Measurements from ENCODE around the gene TNS3. TPM values are rescaled to one million over a fixed set of nuclear protein-coding genes. Genes with fewer than 3 reads are reported as not detected.

Gene TNS3
- total RNA-seq, 1 experiment from 2014 or later: 9.5 TPM

- Histone ChIP-seq H3K27ac (ENCODE audit: insufficient read length, low read depth, low read length) (no peak overlapping the region), H2BK120ac (ENCODE audit: low read depth, low read length, poor library complexity, severe bottlenecking) (no peak overlapping the region), H3K9me3 (ENCODE audit: control insufficient read depth, low read depth, low read length) (no peaks in the 10 kb centered on the region), H3T11ph (ENCODE audit: low read length) (no peak overlapping the region), H2BK15ac (ENCODE audit: low read depth, low read length) (no peak overlapping the region), H3K23me2 (ENCODE audit: insufficient read length, low read depth, low read length, poor library complexity, severe bottlenecking) (no peaks in the 10 kb centered on the region), H3K23ac (ENCODE audit: insufficient read length, low read depth, low read length) (no peak overlapping the region), H3K27me3 (ENCODE audit: insufficient read depth, low read length) (no peaks in the 10 kb centered on the region), H3K9ac (ENCODE audit: extremely low read depth, insufficient read length, low read length) (no peak overlapping the region), H2BK5ac (ENCODE audit: insufficient read length, low read length) (no peak overlapping the region), H2AK5ac (ENCODE audit: insufficient read length, low read length) (no peak overlapping the region), H4K20me1 (ENCODE audit: control insufficient read depth, insufficient read depth, insufficient read length) (no peaks in the 10 kb centered on the region), H3K4me2 (ENCODE audit: insufficient read depth, insufficient read length, low read length) (no peak overlapping the region), H3K4me1 (ENCODE audit: insufficient read depth, low read length) (no peaks in the 10 kb centered on the region), H3K14ac (ENCODE audit: insufficient read depth, low read length) (no peak overlapping the region), H3K4ac (ENCODE audit: low read depth, low read length) (no peak overlapping the region), H4K91ac (ENCODE audit: insufficient read length, low read depth, low read length) (no peak overlapping the region), H3K79me2 (ENCODE audit: insufficient read depth, low read length) (no peaks in the 10 kb centered on the region), H3K18ac (ENCODE audit: insufficient read length, low read depth, low read length) (no peak overlapping the region), H2BK12ac (ENCODE audit: insufficient read length, low read depth, low read length) (no peak overlapping the region), H2AFZ (ENCODE audit: low read length) (no peak overlapping the region), H3K79me1 (ENCODE audit: insufficient read depth, low read depth, low read length, poor library complexity, severe bottlenecking) (no peaks in the 10 kb centered on the region), H2BK20ac (ENCODE audit: low read depth, low read length, poor library complexity, severe bottlenecking) (no peak overlapping the region), H3K56ac (ENCODE audit: insufficient read length, low read depth, low read length) (no peak overlapping the region), H4K5ac (ENCODE audit: insufficient read length, low read depth, low read length) (no peak overlapping the region), H4K8ac (replicated peaks; ENCODE audit: insufficient read length, low read depth, low read length) (no peak overlapping the region)
- Mint-ChIP-seq H3K27ac (no peak overlapping the region), H3K36me3 (ENCODE audit: insufficient read depth in 1 of 3, low read depth in 3 of 3) (peaks cover 0 to 9% (median 2%) of the 10 kb centered on the region in 3 experiments; a peak in 3 of 7 replicates), H3K9me3 (no peaks in the 10 kb centered on the region), H3K27me3 (ENCODE audit: low read depth) (peaks cover 2% of the 10 kb centered on the region; the same call in 1 of the 2 replicates), H3K4me3 (no peak overlapping the region), H3K4me1 (peaks cover 0 to 7% of the 10 kb centered on the region in 2 experiments; a peak in 2 of 4 replicates)
- no peak for DNase-seq
- WGBS (ENCODE audit: extremely low coverage, insufficient read length, low lambda C conversion rate): no CpG with 5 or more reads among the region's 7 CpGs
- no peak for TF ChIP-seq CTCF (conservative IDR thresholded peaks at IDR 0.05)
Observed at GRCh38 chr7:47509571-47509970, 72.3 kb downstream of the TNS3 start.
